GM21390 (cell line): ENCODE measurements around the gene LTBP3.
"Not testable (repeated sequence)": the region's sequence is repeated elsewhere in the genome, so short reads cannot be mapped to it uniquely, and the experiment has no call there.

Experiments
- ATAC-seq: cut with Tn5 transposase; IDR thresholded peaks from one replicate; pipeline ENCODE4 v1.9.1; 2021; ENCODE audit not compliant: unreplicated experiment

The LTBP3 gene

GRCh38 chr11:65572356-65573051 is 14.3 kb upstream of the LTBP3 start, which contains the start of gene FAM89B:
TSS of gene FAM89B (plus strand) at chr11:65572538. CDS start at chr11:65572670, 132 bp downstream.
- ATAC-seq: no peak

- no peak for ATAC-seq
Observed at GRCh38 chr11:65571940-65572339, 13.8 kb upstream of the LTBP3 start.

DNA sequence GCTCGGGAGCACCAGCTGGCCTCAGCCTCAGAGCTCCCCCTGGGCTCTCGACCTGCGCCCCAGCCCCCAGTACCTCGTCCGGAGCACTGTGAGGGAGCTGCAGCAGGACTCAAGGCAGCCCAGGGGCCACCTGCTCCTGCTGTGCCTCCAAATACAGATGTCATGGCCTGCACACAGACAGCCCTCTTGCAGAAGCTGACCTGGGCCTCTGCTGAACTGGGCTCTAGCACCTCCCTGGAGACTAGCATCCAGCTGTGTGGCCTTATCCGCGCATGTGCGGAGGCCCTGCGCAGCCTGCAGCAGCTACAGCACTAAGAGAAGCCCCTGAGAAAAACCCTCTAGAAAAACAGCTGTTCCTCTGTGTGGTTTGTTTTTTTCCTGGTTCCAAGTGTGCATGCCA is 13.3 kb upstream of the LTBP3 start:
- no peak for ATAC-seq

DNA sequence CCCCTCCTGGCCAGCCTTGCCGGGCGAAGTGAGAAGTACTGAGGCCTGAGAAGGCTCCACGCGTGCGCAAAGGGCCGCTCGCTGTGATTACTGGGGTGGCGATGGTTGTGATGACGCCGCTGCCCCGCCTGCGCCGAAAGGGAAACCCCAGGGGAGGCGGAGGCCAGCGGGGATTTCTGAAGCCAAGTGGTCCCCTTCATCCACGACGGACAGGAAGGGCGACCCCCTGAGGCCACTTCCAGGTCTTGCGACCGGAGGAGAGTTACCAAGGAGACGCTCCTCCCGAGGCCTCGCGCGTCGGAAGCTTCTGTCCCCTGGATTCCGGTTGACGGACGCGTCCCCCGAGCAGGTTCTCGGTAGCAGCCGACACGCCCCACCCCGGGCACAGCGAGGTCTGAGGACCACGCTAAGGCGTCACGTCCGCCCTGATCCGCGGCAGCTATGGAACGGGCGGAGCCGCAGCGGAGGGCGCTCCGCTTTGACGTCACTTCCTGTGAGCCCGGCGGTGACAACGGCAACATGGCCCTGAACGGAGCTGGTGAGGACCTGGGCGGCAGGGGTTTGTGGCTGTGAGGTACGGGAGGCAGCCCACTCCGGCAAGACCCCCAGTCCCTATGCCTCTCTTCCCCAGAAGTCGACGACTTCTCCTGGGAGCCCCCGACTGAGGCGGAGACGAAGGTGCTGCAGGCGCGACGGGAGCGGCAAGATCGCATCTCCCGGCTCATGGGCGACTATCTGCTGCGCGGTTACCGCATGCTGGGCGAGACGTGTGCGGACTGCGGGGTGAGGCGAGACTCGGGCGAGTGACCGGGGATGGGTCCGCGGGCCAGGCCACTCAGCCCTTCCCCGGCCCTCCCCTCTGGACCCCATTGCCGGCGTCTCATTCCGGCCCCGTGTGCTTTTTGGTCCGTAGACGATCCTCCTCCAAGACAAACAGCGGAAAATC is 12.1 kb upstream of the LTBP3 start, which contains the start of gene ZNRD2:
TSS of gene ZNRD2 (plus strand) at position 505 of the 946 bp plus-strand sequence. CDS start at position 520, 15 bp downstream.
- ATAC-seq: peak; percentile 56

- no peak for ATAC-seq
Observed at GRCh38 chr11:65569164-65569972, 11.2 kb upstream of the LTBP3 start.

GRCh38 chr11:65565624-65566453 is 7.7 kb upstream of the LTBP3 start:
- no peak for ATAC-seq

DNA sequence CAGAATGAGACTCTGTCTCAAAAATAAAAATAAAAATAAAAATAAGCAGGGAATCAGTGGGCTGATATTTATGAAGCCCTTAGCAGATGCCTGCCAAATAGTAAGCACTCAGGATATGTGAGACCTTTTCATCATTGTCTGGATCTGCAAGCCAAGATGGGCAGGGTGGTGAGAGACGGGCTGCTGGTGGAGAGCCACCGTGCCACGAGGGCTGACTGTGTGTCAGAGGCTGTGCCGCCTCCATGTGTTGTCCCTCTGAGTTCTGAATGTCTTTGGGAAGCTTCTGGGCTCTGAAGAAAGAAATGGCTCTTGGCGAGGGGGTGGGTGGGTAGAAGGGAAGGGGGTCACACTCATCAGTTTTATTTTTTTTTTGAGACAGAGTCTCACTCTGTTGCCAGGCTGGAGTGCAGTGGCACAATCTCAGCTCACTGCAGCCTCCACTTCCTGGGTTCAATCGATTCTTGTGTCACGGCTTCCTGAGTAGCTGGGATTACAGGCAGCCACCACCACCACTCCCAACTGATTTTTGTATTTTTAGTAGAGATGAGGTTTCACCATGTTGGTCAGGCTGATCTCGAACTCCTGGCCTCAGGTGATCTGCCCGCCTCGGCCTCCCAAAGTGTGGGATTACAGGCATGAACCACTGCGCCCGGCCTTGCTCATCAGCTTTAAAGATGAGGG is 6.9 kb upstream of the LTBP3 start:
- ATAC-seq: not testable (repeated sequence)

GRCh38 chr11:65563601-65564000 is 5.4 kb upstream of the LTBP3 start:
- no peak for ATAC-seq

GRCh38 chr11:65562788-65563187 is 4.6 kb upstream of the LTBP3 start:
- no peak for ATAC-seq

DNA sequence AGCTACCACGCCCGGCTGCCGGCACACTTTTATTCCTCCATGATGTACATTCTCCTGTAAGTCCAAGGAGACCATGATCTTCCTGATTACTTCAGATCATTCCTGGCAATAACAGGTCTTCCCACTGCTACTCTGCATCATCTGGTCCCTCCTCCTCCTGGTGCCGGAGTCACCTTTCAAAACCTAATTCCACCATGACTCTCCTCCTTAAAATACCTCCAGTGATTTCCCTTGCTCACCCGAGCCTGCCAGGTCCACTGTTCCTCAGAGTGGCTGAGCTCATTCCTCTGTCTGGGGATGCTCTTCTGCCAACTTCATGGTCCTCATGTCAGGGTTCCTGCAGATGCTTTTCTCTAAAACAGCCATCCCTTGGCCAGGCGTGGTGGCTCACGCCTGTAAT is 3.9 kb upstream of the LTBP3 start:
- ATAC-seq: no peak

GRCh38 chr11:65560555-65561418 is 2.6 kb upstream of the LTBP3 start:
- no peak for ATAC-seq

DNA sequence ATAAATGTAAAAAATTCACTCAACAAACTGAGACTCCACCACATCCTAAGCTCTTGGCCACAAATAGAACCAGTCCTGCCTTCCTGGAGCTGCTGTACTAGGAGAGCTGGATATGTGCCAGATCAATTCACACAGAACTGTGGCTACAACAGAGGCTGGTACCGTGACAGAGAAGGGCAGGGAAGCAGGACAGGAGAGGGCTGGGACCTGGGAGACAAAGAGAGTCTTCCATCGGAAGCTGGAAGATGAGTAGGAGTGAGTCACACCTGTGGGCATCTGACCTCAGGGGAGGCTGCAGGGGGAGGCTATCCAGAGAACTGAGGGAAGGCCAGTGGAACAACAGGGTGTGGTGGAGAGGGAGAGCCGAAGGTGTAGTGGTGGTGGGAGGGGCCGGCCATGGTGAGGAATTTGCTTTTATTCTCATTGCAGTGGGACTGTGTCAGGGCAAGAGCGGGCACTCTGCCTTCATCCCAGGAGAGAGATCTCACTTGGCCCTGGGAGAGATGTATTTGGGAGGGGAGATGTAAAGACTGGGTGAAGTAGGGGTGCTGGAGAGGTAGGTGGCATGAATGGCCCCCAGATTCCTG is 1.9 kb upstream of the LTBP3 start:
- ATAC-seq: no peak

DNA sequence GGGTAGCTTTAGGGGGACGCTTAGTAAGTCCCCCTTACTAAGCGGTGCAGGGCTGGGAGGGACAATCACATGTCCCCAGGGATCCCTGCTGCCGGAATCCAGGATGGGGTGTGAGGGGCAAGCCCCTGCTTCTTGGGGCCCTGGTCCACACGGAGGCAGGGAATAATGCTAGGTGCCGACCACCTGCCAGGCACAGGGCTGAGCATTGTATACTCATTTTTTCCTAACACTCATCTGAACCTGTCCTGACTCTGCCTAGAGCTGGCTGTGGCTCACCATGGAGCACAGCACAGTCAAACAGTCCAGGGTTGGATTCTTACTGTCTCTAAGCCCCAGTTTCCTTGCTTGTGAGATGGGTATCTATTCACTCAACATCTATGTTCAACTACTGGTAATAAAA is 1.4 kb upstream of the LTBP3 start:
- no peak for ATAC-seq

GRCh38 chr11:65558930-65559509 is 861 bp upstream of the LTBP3 start:
- ATAC-seq: no peak

DNA sequence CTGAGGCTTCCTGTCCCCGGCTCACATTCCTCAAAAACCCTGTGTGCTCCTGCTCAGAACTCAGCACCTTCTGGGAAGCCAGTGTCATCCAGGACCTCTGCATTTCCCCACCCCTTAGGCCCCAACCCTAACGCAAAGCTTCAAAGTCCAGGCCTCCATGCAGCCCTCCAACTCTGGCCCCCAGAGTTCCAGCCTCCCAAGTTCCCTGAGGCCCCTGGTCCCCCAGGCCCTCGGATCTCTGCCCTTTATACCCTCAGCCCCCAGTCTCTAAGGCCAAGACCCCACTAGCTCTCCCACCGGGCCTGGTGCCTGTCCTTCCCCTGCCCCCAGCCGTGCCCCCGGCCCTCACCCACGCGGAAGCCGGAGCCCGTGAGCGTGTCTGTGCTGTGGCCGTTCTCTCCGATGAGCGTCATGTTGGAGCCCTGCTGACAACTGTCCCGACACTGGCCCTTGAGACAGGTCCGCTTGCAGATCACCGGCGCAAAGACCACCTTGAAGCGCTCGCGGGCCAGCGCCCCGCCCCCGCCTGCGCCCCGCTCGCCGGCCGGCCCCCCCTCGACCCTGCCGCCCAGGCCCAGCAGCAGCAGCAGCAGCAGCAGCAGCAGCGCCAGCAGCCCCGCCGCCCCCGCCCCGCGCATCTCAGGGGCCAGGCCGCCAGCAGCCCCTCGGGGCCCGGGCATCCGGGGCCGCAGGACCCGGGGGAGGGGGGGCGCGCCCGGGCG is 718 bp downstream of the LTBP3 start:
- ATAC-seq: no peak

DNA sequence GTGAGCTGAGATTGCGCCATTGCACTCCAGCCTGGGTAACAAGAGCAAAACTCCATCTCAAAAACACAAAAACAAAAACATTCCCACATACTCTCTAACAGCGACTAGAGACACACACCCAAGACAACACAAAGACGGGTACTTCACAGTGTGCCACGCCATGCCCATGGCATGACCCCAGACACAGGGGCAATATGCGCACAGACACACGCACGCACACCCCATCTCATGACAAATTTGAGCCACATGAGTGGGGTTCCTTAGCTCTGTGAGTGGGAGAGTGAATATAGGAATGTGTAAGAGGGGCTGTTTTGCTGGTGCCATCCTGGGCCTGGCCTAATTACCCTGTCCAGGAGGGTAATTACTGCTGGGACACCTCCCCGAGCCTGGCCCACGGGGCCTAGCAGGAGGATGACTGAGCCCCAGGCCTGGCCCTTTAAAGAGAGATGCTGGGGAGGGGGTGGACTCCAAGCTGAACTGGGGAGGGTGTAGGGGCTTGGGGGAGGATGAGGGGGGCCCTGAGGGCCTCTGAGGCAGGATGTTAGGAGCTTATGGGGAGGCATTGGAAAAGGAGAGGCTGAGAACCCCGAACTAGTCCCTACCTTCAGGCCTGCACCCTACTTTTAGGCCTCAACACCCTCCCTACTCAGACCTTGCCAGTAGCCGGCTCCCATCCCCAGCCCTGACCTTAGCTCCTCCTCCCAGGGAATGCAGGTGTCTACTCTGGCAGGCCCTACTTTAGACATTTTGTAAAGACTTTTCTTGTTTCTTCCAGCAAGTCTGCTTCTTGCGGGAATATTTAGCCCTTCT is 1.5 kb downstream of the LTBP3 start:
- ATAC-seq: no peak
